IMR-90 (cell line): ENCODE data around the gene DOCK6. TPM values are rescaled to one million over a fixed set of nuclear protein-coding genes. Genes with fewer than 3 reads are reported as not detected.
A peak's percentile ranks its signal among the peaks of the same experiment; 100 is the strongest.

Source experiments
- ATAC-seq: fragments of 200-7000 bp; cut with Tn5 transposase; 2 replicates; pipeline ENCODE4 v1.9.1; 2020; ENCODE audit warnings: low read depth, mild to moderate bottlenecking, moderate library complexity
- BruUV-seq: library from RNA; stranded (reverse); fragments of 400-500 nt; replicated peaks from 2 replicates; lab custom pipeline; 2021; lab: Mats Ljungman, UMichigan
- CTCF ChIA-PET: fragments of 300-600 bp; formaldehyde crosslinking; extraction: SDS; loops from one replicate; lab custom pipeline; 2021; ENCODE audit warnings: antibody characterized with exemption; lab: Yijun Ruan, JAX
- POLR2A ChIA-PET: fragments of 300-600 bp; sonication (Branson Sonifier 250); formaldehyde crosslinking; loops from one replicate; lab custom pipeline; 2022; ENCODE audit warnings: antibody characterized with exemption; ENCODE audit not compliant: unreplicated experiment; lab: Charles Lee
- DNase-seq: peaks from one replicate; pipeline ENCODE4 v3.0.0; 2013
- H2AFZ ChIP-seq: replicated peaks from 2 replicates; pipeline ENCODE3; 2013; ENCODE audit warnings: low read length, mild to moderate bottlenecking; ENCODE audit not compliant: poor library complexity
- H2AK5ac ChIP-seq: 2 replicates; pipeline ENCODE4 v1.6.1; 2013; ENCODE audit warnings: low read depth, low read length, inconsistent platforms
- H2AK9ac ChIP-seq: replicated peaks from 2 replicates; pipeline ENCODE3; 2013; ENCODE audit warnings: mild to moderate bottlenecking, low read depth, low read length, moderate library complexity; ENCODE audit not compliant: poor library complexity
- H2BK120ac ChIP-seq: 2 replicates; pipeline ENCODE4 v1.6.1; 2013; ENCODE audit warnings: low read depth, low read length, inconsistent platforms
- H2BK15ac ChIP-seq: 3 replicates; pipeline ENCODE4 v1.6.1; 2013; ENCODE audit warnings: low read depth, low read length, inconsistent platforms
- H2BK20ac ChIP-seq: 2 replicates; pipeline ENCODE4 v1.6.1; 2013; ENCODE audit warnings: low read depth, mild to moderate bottlenecking, inconsistent platforms, low read length, moderate library complexity
- H2BK5ac ChIP-seq: 2 replicates; pipeline ENCODE4 v1.6.1; 2013; ENCODE audit warnings: mild to moderate bottlenecking, low read depth, low read length, inconsistent platforms; ENCODE audit not compliant: poor library complexity, severe bottlenecking
- H3K14ac ChIP-seq: replicated peaks from 2 replicates; pipeline ENCODE4 v1.6.1; 2013; ENCODE audit warnings: low read depth, low read length, inconsistent platforms
- H3K18ac ChIP-seq: 2 replicates; pipeline ENCODE4 v1.6.1; 2013; ENCODE audit warnings: low read depth, low read length, control low read depth
- H3K23ac ChIP-seq: 2 replicates; pipeline ENCODE4 v1.6.1; 2013; ENCODE audit warnings: low read depth, low read length, inconsistent platforms
- H3K27ac ChIP-seq: 2 replicates; pipeline ENCODE4 v1.5.1; 2013; ENCODE audit warnings: mild to moderate bottlenecking, control low read depth, low read length; ENCODE audit not compliant: insufficient read depth
- H3K27me3 ChIP-seq: 2 replicates; pipeline ENCODE4 v1.6.1; 2013; ENCODE audit warnings: low read length; ENCODE audit not compliant: control insufficient read depth, insufficient read depth
- H3K36me3 ChIP-seq: 2 replicates; pipeline ENCODE4 v1.6.1; 2013; ENCODE audit warnings: low read length, mixed read lengths; ENCODE audit not compliant: control insufficient read depth, insufficient read depth
- H3K4ac ChIP-seq: 2 replicates; pipeline ENCODE4 v1.6.1; 2013; ENCODE audit warnings: low read depth, low read length, inconsistent platforms
- H3K4me1 ChIP-seq: 2 replicates; pipeline ENCODE4 v1.6.1; 2013; ENCODE audit warnings: low read length, mixed read lengths; ENCODE audit not compliant: control insufficient read depth, insufficient read depth
- H3K4me2 ChIP-seq: 2 replicates; pipeline ENCODE4 v1.6.1; 2013; ENCODE audit warnings: low read depth, mild to moderate bottlenecking, control low read depth, low read length, moderate library complexity
- H3K4me3 ChIP-seq: 2 replicates; pipeline ENCODE4 v1.5.1; 2013; ENCODE audit warnings: low read depth, mild to moderate bottlenecking, control low read depth, low read length, moderate library complexity; ENCODE audit not compliant: insufficient read depth
- H3K56ac ChIP-seq: 2 replicates; pipeline ENCODE4 v1.6.1; 2013; ENCODE audit warnings: low read length, inconsistent platforms; ENCODE audit not compliant: insufficient read depth; ENCODE audit errors: extremely low read depth
- H3K79me1 ChIP-seq, 2 experiments: 2 replicates each; pipeline ENCODE4 v1.6.1; 2013; ENCODE audit warnings: low read length in 2 of 2, inconsistent platforms in 1 of 2, low read depth in 1 of 2
- H3K9ac ChIP-seq: 2 replicates; pipeline ENCODE4 v1.6.1; 2013; ENCODE audit warnings: low read depth, low read length, control low read depth
- H3K9me1 ChIP-seq: 2 replicates; pipeline ENCODE4 v1.6.1; 2013; ENCODE audit warnings: low read length, inconsistent platforms; ENCODE audit not compliant: insufficient read depth
- H3K9me3 ChIP-seq: 2 replicates; pipeline ENCODE4 v1.6.1; 2013; ENCODE audit warnings: low read length; ENCODE audit not compliant: control insufficient read depth, insufficient read depth
- H4K20me1 ChIP-seq: 2 replicates; pipeline ENCODE4 v1.6.1; 2013; ENCODE audit warnings: low read length, inconsistent platforms; ENCODE audit not compliant: insufficient read depth
- H4K5ac ChIP-seq: 2 replicates; pipeline ENCODE4 v1.6.1; 2013; ENCODE audit warnings: mild to moderate bottlenecking, low read depth, low read length, control low read depth
- H4K8ac ChIP-seq, 2 experiments: 2 replicates each; pipeline ENCODE4 v1.6.1; 2013; ENCODE audit warnings: low read depth in 2 of 2, low read length in 2 of 2, control low read depth in 1 of 2, inconsistent platforms in 1 of 2
- H4K91ac ChIP-seq: 2 replicates; pipeline ENCODE4 v1.6.1; 2013; ENCODE audit warnings: low read depth, low read length, inconsistent platforms; ENCODE audit not compliant: insufficient read depth
- MAFK ChIP-seq: IDR thresholded peaks from 2 replicates; pipeline ENCODE4 v1.6.1; 2012; ENCODE audit warnings: low read depth, low read length, improper control_type of control experiment
- MAZ ChIP-seq: IDR thresholded peaks from 2 replicates; pipeline ENCODE4 v1.6.1; 2012; ENCODE audit warnings: low read depth, mild to moderate bottlenecking, low read length, improper control_type of control experiment, moderate library complexity, borderline replicate concordance
- WGBS, 2 experiments: methylation state at CpG; one replicate each; pipeline versions ENCODE4 v1.1.5 to v1.1.7; 2013; ENCODE audit warnings: missing lambda C conversion rate in 2 of 2; ENCODE audit not compliant: insufficient read length in 1 of 2; ENCODE audit errors: extremely low coverage in 2 of 2; 5-methylcytosine and 5-hydroxymethylcytosine counted together
- dilution Hi-C: fragments of 300-500 bp; cut with HindIII; formaldehyde crosslinking; loops from one replicate; pipeline ENCODE4 v1.14.3; 2018; ENCODE audit warnings: low sequenced_read_pairs; ENCODE audit not compliant: unreplicated experiment
- in situ Hi-C: fragments of 300-500 bp; cut with MboI; formaldehyde crosslinking; loops from 3 replicates; pipeline ENCODE4 v1.14.3; 2019; ENCODE audit warnings: low sequenced_read_pairs, inconsistent platforms, mixed read lengths
- intact Hi-C: fragments of 100-400 bp; cut with micrococcal nuclease; formaldehyde crosslinking; loops from 2 replicates; pipeline ENCODE4 v1.10.0; 2022
- polyA plus RNA-seq, 3 experiments: library from polyadenylated mRNA; depleted of rRNA; stranded (reverse); fragments of >200 nt; gene quantifications; 2 replicates each; pipeline ENCODE4 v1.2.3, GENCODE V29; 2012; ENCODE audit warnings: low replicate concordance in 1 of 3
- total RNA-seq: library from RNA; depleted of rRNA; stranded (reverse); fragments of >200 nt; gene quantifications from 2 replicates; pipeline ENCODE4 v1.2.3, GENCODE V29; 2012

The DOCK6 gene
- total and polyA plus RNA-seq, 2 of the 4 experiments (the other 2 are of a cell fraction) = 5.0 to 18.4 TPM

DNA sequence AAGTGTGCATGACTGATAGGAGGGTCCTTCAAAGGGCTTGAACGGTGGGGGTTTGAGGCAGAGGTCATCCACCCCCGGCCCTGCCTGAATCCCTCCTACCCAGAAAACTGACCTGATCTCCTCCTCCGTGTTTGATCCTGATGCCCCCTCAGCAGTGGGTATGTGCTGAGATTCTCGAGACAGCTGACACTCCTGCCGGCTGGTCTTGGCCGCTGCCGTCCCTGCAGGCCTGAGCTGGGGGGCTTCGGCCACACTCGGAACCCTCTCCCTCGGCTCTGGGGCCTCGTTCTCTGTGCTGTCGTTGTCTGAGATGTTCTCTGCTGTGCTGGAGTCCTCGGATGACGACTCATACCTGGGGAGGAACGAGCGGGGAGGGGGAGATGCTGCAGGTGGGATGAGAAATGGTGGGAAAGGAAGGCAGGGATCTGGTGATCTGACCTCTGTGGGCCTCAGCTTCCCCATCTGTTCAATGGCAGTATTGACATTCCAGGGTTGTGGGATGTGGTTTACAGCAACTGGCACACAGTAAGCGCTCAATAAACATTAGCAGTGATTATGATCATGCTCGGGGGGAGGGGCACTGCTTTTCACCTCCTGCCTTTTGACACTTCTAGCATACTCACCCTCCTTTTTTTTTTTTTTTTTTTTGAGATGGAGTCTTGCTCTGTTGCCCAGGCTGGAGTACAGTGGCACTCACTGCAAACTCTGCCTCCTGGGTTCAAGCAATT lies 85.7 kb downstream of the DOCK6 start:
- no peak overlapping the region for H4K91ac ChIP-seq
- H4K20me1 ChIP-seq = peaks cover 4% of the 10 kb centered on the region
- in situ Hi-C loops (no loop called here), dilution Hi-C loops (no loop called here), intact Hi-C loops (no loop called here)
- no peak overlapping the region for H3K18ac ChIP-seq
- H3K14ac ChIP-seq = no peak overlapping the region
- 0 out of 2 replicates have a peak, but pooled peaks cover 1% of the 10 kb centered on the region for H3K4me1 ChIP-seq
- no peak overlapping the region for H3K23ac ChIP-seq
- no peak overlapping the region for H2BK5ac ChIP-seq
- H2AK9ac ChIP-seq = peak overlapping the region; percentile 37
- ATAC-seq = no peak
- peaks cover 82% of the 10 kb centered on the region for H3K36me3 ChIP-seq
- H3K9ac ChIP-seq = no peak overlapping the region
- H3K4me3 ChIP-seq = no peak overlapping the region
- no peak for DNase-seq
- H3K9me3 ChIP-seq = no peaks in the 10 kb centered on the region
- H2AFZ ChIP-seq = no peak overlapping the region
- ChIA-PET CTCF (no interaction called here), POLR2A (no interaction called here)
- H3K27ac ChIP-seq = no peak overlapping the region
- H2AK5ac ChIP-seq = peak overlapping the region; percentile 26; the same call in 1 of the 2 replicates
- H3K56ac ChIP-seq = no peak overlapping the region
- H3K27me3 ChIP-seq = no peaks in the 10 kb centered on the region
- BruUV-seq = no TSS peak
- 93% methylated on average over 6 of the region's 18 CpGs; no CpG with 5 or more reads in 1 of the 2 experiments for WGBS, 2 experiments
- H2BK15ac ChIP-seq = no peak overlapping the region
- no peak overlapping the region for H4K8ac ChIP-seq
- no peak overlapping the region for H3K4ac ChIP-seq
- no peak overlapping the region for H2BK20ac ChIP-seq
- no peak for TF ChIP-seq MAZ
- TF ChIP-seq MAFK = no peak
- H3K79me1 ChIP-seq = peaks cover 36 to 74% of the 10 kb centered on the region in 2 experiments
- no peak overlapping the region for H2BK120ac ChIP-seq
- H3K9me1 ChIP-seq = peaks cover 11% of the 10 kb centered on the region
- no peak overlapping the region for H4K5ac ChIP-seq
- H3K4me2 ChIP-seq = no peak overlapping the region
